Sigmoid colon (tissue), 4 donors: ENCODE data around the gene CCDC18.

Experiments used
- EP300 ChIP-seq, 4 donors: sonication (generic); formaldehyde crosslinking; IDR thresholded peaks; one replicate each; pipeline ENCODE4 v1.6.1; 2017; ENCODE audit warnings: antibody characterized with exemption in 4 of 4
- TF ChIP-seq, protein P1 (sequence below), 4 experiments: fragments of 450-650 bp in 3 of 4; fragments of 200-600 bp in 1 of 4; IDR thresholded peaks; one replicate each; pipeline ENCODE4 v1.5.1; 2016 to 2019; ENCODE audit warnings: antibody characterized with exemption in 4 of 4, mild to moderate bottlenecking in 3 of 4, moderate library complexity in 2 of 4

DNA sequence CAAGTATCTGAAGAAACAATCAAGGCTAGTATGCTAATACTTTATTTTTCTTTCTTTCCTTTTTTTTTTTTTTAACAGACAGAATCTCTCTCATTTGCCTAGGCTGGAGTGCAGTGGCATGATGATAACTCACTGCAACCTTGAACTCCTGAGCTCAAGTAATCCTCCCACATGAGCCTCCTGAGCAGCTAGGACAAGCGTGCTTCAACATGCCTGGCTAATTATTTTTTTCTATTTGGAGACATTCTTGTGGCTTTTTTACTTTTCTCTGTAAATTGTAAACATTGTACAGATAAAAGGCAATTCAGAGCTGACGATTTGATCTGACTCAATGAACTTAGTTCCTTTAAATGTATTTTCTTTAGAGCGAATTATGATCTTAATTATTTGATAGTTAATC, 41.4 kb downstream of the CCDC18 start:
- TF ChIP-seq, protein P1, sequence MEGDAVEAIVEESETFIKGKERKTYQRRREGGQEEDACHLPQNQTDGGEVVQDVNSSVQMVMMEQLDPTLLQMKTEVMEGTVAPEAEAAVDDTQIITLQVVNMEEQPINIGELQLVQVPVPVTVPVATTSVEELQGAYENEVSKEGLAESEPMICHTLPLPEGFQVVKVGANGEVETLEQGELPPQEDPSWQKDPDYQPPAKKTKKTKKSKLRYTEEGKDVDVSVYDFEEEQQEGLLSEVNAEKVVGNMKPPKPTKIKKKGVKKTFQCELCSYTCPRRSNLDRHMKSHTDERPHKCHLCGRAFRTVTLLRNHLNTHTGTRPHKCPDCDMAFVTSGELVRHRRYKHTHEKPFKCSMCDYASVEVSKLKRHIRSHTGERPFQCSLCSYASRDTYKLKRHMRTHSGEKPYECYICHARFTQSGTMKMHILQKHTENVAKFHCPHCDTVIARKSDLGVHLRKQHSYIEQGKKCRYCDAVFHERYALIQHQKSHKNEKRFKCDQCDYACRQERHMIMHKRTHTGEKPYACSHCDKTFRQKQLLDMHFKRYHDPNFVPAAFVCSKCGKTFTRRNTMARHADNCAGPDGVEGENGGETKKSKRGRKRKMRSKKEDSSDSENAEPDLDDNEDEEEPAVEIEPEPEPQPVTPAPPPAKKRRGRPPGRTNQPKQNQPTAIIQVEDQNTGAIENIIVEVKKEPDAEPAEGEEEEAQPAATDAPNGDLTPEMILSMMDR (IDR thresholded peaks at IDR 0.05) = no peak
- no peak for TF ChIP-seq EP300 (IDR thresholded peaks at IDR 0.05)
